Gastroesophageal sphincter (tissue), 3 donors: ENCODE results near the gene USP47.

Experiments used
- CTCF ChIP-seq, 4 experiments: fragments of 200-600 bp in 2 of 4; fragments of 450-650 bp in 2 of 4; sonication (generic) in 1 of 4; IDR thresholded peaks; one replicate each; pipeline ENCODE4 v1.5.1; 2017 to 2019; ENCODE audit warnings: antibody characterized with exemption in 4 of 4, mild to moderate bottlenecking in 2 of 4, moderate library complexity in 2 of 4
- EP300 ChIP-seq: sonication (generic); formaldehyde crosslinking; IDR thresholded peaks from one replicate; pipeline ENCODE4 v1.6.1; 2017; ENCODE audit warnings: antibody characterized with exemption, mild to moderate bottlenecking
- POLR2A ChIP-seq, 2 donors: fragments of 450-650 bp; IDR thresholded peaks; one replicate each; pipeline ENCODE4 v1.6.1; 2017; ENCODE audit warnings: antibody characterized with exemption in 2 of 2, mild to moderate bottlenecking in 2 of 2, moderate library complexity in 1 of 2
- POLR2AphosphoS5 ChIP-seq: sonication (generic); formaldehyde crosslinking; IDR thresholded peaks from one replicate; pipeline ENCODE4 v1.6.1; 2017; ENCODE audit warnings: antibody characterized with exemption

- TF ChIP-seq CTCF (IDR thresholded peaks at IDR 0.05) (no peak), POLR2A (IDR thresholded peaks at IDR 0.05) (no peak), EP300 (no peak), POLR2AphosphoS5 (no peak)
Observed at GRCh38 chr11:11935536-11935935, 93.8 kb downstream of the USP47 start.
